Iris pigment epithelial cell (primary cell): ENCODE results near the gene EIF3B.
"Not testable (repeated sequence)": the region's sequence is repeated elsewhere in the genome, so short reads cannot be mapped to it uniquely, and the experiment has no call there.

Experiments
- DNase-seq: peaks from one replicate; pipeline ENCODE4 v3.0.0-alpha.2; 2011; ENCODE audit warnings: low read depth

Gene EIF3B

GRCh38 chr7:2354186-2354938 lies at the start of gene EIF3B:
Gene EIF3B (plus strand): TSS chr7:2354827. CDS start chr7:2354922, 95 bp downstream.
- peak; percentile 92 for DNase-seq

DNA sequence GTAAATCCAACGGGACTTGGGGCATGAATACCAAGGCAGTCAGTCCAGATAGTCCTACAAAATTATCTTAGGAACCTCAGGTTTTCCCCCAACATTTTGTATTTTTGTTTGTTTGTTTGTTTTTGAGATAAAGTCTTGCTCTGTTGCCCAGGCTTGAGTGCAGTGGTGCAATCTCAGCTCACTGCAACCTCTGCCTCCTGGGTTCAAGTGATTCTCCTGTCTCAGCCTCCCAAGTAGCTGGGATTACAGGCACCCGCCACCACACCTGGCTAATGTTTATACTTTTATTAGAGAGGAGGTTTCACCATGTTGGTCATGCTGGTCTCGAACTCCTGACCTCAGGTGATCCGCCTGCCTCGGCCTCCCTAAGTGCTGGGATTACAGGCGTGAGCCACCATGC lies 49.4 kb upstream of the EIF3B start:
- DNase-seq: not testable (repeated sequence)

DNA sequence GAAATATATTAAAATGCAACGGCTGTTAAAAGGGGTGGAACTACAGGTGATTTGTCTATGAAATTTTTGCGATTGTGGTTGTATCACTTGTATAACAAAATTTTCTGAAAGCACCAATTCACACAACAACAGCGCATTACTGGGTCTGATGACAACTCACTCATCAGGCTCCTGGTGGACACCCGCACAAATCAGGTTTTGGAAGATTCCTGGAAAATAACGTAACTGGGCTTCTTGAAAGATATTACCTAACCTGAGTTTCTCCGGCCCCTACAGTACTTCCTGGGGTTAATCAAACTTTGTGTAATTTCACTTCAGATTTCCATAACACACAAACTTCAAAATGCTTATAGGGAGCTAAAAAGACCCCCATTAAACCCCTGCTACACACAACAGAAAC lies 47.9 kb upstream of the EIF3B start:
- peak; percentile 38 for DNase-seq

DNA sequence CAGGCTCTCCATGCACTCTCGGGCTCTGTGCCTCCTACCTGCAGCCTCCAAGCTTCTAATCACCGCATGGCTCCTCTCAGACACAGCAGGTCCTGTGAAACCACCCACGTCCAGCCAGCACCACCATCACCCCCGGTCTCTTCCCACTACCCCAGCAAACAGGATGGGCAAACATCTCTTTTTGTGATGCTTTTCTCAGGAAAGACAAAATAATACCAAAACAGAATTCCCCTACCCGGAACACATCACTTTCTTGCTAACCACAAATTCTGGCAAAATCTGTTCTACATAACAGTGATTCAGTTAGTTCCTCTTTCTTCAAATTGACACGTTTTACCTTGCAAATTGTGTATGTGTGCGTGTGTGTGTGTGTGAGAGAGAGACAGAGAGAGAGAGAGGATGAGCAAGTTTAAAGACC lies 46.9 kb upstream of the EIF3B start:
- DNase-seq: peak; percentile 38

DNA sequence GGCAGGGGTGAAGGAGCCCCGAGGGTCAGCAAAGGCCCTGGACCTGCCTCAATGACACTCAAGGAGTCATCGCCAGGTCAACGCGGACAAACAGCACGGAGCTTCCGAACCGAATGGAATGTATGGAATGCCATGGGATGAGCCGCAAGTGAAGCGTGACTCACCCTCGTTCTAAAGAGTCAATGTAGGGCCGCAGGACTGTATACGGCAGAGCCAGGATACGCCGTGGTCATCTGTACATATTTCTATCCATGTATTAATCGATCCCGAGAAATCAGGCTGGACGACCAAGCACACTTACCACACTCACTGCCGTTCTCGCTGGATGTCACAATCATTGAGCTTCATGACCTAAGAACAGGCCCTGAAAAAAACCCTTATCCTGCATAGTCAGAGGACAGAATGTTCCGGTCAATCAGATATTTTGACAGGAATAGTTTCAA lies 44.7 kb upstream of the EIF3B start:
- peak; percentile 96 for DNase-seq

GRCh38 chr7:2312267-2312929 lies 42.2 kb upstream of the EIF3B start:
- no peak for DNase-seq

GRCh38 chr7:2313450-2314208 lies 41.0 kb upstream of the EIF3B start:
- DNase-seq: no peak

DNA sequence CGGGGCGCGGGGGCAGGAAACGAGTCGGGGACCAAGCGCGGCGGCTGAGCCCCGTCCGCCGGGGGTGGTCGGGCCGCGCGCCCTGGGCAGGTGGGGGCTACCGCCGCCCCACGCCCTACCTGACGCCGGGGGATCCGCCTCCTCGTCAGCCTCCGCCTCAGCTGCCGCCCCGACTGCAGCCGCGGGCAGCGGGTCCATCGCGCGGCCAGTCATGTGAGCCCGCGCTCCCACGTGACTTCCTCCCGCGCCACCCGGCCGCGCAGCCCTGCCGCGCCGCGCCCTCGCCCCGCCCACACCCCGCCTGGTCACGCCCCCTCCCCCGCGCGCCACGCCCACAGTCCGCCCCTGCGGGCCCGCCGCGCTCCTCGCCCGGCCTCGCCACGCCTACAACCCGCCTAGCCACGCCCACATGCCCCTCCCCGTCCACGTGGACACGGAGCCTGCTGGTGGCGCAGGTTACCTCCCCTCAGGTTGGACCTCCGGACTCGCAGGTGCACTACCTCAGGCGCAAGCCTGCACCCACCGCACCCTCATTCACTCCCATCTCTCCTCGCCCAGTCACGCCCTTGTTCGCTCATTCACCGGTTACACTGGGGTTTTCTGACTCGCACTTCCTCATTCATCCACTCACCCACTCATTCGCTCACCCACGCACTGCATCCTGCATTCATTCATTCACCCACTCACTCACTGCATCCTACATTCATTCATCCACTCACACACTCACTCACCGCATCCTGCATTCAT lies 40.2 kb upstream of the EIF3B start, which contains the start of gene SNX8:
SNX8 (minus strand) TSS at position 233 of the 747 bp plus-strand sequence; CDS start at position 213, 20 bp downstream.
- peak; percentile 81 for DNase-seq

DNA sequence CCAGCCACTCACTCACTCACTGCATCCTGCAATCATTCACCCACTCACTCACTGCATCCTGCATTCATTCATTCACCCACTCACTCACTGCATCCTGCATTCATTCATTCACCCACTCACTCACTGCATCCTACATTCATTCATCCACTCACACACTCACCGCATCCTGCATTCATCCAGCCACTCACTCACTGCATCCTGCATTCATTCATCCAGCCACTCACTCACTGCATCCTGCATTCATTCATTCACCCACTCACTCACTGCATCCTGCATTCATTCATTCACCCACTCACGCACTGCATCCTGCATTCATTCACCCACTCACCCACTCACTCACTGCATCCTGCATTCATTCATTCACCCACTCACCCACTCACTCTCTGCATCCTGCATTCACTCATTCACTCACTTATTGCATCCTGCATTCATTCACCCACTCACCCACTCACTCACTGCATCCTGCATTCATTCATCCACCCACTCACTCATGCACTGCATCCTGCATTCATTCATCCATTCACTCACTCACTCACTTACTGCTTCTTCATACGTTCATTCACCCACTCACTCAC lies 39.6 kb upstream of the EIF3B start:
- DNase-seq: not testable (repeated sequence)

DNA sequence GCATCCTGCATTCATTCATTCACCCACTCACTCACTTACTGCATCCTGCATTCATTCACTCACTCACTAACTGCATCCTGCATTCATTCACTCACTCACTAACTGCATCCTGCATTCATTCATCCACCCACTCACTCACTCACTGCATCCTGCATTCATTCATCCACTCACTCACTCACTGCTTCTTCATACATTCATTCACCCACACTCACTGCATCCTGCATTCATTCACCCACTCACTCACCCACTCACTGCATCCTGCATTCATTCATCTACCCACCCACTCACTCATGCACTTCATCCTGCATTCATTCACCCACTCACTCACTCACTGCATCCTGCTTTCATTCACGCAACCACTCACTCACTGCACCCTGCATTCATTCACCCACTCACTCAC lies 38.8 kb upstream of the EIF3B start:
- DNase-seq: no peak

DNA sequence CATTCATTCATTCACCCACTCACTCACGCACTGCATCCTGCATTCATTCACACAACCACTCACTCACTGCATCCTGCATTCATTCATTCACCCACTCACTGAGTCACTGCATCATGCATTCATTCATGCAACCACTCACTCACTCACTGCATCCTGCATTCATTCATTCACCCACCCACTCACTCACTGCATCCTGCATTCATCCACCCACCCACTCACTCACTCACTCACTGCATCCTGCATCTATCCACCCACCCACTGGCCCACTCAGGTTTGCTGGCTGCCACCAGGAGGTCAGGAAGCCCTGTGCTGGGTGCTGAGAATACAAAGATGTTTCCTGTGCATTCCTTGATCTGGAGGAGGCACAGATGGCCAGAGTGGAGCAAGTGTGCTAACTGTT lies 38.0 kb upstream of the EIF3B start:
- no peak for DNase-seq

GRCh38 chr7:2317556-2318293 lies 36.9 kb upstream of the EIF3B start:
- no peak for DNase-seq

DNA sequence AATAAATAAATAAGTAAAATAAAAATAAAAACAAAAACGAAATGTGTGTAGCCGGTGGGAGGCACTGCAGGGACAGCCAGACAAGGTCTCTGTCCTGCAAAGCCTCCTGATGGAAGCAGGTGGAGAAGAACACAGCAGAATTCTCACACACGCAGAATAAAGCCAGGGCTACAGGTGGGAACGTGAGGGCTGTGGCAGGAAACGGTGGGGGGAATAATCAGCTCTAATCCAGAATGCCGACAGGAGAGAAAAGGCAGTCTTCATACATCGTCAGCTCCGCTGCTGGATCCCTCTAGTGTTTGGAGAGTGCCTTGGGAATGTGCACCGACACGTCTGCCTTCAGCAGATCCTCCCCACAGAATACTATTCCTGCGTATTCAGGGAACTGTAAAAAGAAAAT lies 33.6 kb upstream of the EIF3B start:
- no peak for DNase-seq

- no peak for DNase-seq
Measured at GRCh38 chr7:2325162-2325561, 29.5 kb upstream of the EIF3B start.

GRCh38 chr7:2326951-2327350 lies 27.7 kb upstream of the EIF3B start:
- no peak for DNase-seq

DNA sequence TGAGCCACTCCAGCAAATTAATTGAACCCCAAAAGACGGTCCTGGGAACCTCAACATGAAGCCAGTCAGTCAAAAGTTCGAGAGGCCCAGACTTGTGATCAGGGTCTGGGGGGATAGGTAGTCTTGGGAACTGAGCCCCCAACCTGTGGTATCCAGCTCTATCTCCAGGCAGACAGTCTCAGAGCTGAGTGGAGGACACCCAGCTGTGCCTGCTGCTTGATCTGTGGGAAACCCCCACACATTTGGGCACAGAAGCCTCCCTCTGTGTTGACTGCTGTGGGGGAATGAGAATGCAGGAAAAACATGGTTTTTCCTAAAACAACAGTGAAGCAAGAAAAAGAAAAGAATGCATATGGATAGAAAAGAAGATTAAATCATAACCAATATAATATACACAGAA lies 24.1 kb upstream of the EIF3B start:
- no peak for DNase-seq

DNA sequence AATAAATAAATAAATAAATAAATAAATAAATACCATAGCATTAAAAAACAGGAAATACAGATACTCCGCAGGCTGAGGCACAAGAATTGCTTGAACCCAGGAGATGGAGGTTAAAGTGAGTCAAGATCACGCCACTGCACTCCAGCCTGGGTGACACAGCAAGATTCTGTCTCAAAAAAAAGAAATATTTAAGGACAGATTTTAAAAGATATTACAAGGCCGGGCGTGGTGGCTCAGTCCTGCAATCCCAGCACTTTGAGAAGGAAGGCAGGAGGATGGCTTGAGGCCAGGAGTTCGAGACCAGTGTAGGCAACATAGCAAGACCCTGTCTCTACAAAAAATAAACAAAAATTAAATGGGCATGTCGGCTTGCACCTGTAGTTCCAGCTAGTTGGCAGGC lies 22.9 kb upstream of the EIF3B start:
- DNase-seq: no peak

DNA sequence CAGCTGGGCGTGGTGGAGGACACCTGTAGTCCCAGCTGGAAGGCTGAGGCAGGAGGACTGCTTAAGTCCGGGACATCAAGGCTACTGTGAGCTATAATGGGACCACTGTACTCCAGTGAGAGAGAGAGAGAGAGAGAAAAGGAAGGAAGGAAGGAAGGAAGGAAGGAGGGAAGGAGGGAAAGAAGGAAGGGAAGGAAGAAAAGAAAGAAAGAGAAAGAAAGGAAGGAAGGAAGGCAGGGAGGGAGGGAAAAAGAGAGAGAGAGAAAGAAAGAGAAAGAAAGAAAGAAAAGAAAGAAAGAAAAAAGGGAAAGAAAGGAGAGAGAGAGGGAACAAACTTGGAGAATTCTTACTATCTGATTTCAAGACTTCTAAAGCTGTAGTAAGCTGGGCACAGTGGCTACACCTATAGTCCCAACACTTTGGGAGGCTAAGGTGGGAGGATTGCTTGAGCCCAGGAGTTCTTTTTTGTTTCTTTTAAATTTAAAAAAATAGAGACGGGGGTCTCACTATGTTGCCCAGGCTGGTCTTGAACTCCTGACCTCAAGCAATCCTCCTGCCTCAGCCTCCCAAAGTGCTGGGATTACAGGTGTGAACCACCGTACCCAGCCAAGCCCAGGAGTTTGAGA lies 21.9 kb upstream of the EIF3B start:
- not testable (repeated sequence) for DNase-seq

DNA sequence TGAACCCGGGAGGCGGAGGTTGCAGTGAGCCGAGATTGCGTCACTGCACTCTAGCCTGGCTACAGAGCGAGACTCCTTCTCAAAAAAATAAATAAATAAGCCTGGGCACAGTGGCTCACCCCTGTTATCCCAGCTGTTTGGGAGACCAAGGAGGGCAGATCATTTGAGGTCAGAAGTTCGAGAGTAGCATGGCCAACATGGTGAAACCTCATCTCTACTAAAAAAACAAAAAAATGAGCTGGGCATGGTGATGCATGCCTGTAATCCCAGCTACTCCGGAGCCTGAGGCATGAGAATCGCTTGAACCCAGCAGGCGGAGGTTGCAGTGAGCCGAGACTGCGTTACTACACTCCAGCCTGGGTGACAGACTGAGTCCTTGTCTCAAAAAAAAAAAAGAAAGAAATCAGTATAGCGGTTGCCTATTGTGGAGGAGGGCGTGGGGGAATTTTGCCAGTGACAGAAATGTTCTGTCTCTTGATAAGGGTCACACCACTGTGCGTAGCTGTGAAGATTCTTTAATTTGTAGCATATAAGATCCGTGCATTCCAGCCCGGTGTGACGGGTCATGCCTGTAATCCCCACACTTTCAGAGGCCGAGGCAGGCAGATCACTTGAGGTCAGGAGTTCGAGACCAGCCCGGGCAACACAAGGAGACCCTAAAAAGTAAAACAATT lies 17.9 kb upstream of the EIF3B start:
- DNase-seq: no peak
